Activated B cell treated with CpG ODN at 0.5 μM for 24 hours (primary cell): ENCODE data around the gene ERCC1. TPM values are rescaled to one million over a fixed set of nuclear protein-coding genes. Genes with fewer than 3 reads are reported as not detected.

Experiments
- ATAC-seq: fragments of 200-7000 bp; cut with Tn5 transposase; one replicate; pipeline ENCODE4 v1.10.0; 2021; ENCODE audit warnings: low read depth, mild to moderate bottlenecking, moderate library complexity
- CTCF ChIA-PET: fragments of 350-600 bp; sonication (Branson Sonifier 250); formaldehyde crosslinking; loops from one replicate; lab custom pipeline; 2021; ENCODE audit warnings: antibody characterized with exemption; lab: Charles Lee
- POLR2A ChIA-PET: fragments of 350-600 bp; sonication (Branson Sonifier 250); formaldehyde crosslinking; loops from one replicate; lab custom pipeline; 2021; ENCODE audit warnings: antibody characterized with exemption; lab: Charles Lee
- DNase-seq: peaks from one replicate; pipeline ENCODE4 v3.0.0; 2022
- H3K27ac Mint-ChIP-seq: one replicate; pipeline ENCODE4 v1.8.0; 2020; ENCODE audit warnings: mixed read lengths
- H3K27me3 Mint-ChIP-seq: one replicate; pipeline ENCODE4 v1.8.0; 2021; ENCODE audit warnings: mixed read lengths
- H3K36me3 Mint-ChIP-seq: one replicate; pipeline ENCODE4 v1.8.0; 2021; ENCODE audit warnings: low read depth, mixed read lengths
- H3K4me1 Mint-ChIP-seq: one replicate; pipeline ENCODE4 v1.8.0; 2021; ENCODE audit warnings: mixed read lengths
- H3K4me3 Mint-ChIP-seq: one replicate; pipeline ENCODE4 v1.8.0; 2020; ENCODE audit warnings: mild to moderate bottlenecking, mixed read lengths
- H3K9me3 Mint-ChIP-seq: one replicate; pipeline ENCODE4 v1.8.0; 2020; ENCODE audit warnings: mixed read lengths
- CTCF ChIP-seq: fragments of 200-600 bp; IDR thresholded peaks from one replicate; pipeline ENCODE4 v1.8.0; 2022; ENCODE audit warnings: antibody characterized with exemption, mild to moderate bottlenecking
- intact Hi-C: fragments of 100-400 bp; cut with micrococcal nuclease; formaldehyde crosslinking; loops from one replicate; pipeline ENCODE4 v1.15.1; 2024
- total RNA-seq: library from RNA; stranded (reverse); gene quantifications from 2 replicates; pipeline ENCODE4 v1.2.3, GENCODE V29; 2022

Gene ERCC1
- total RNA-seq, 1 donor from 2014 or later: 69.2 TPM

- intact Hi-C loops: no loop called here
- Mint-ChIP-seq H3K27me3 (peaks cover 22% of the 10 kb centered on the region), H3K4me3 (peak overlapping the region; percentile 92), H3K4me1 (peaks cover 53% of the 10 kb centered on the region), H3K27ac (no peak overlapping the region), H3K36me3 (peaks cover 23% of the 10 kb centered on the region), H3K9me3 (no peaks in the 10 kb centered on the region)
- ATAC-seq (no peak), DNase-seq (no peak)
- TF ChIP-seq CTCF: no peak
- POLR2A ChIA-PET: interaction anchor here (4.9 kb wide), 1 partner anchor 7 kb away, joined by 66 read pairs; no protein-coding TSS in a partner anchor
- CTCF ChIA-PET: interaction anchor here (2.4 kb wide), 1 partner anchor 32 kb away, joined by 12 read pairs; no protein-coding TSS in a partner anchor
Observed at GRCh38 chr19:45471111-45471930, 47.6 kb upstream of the ERCC1 start.

- Mint-ChIP-seq H3K27me3 (peaks cover 24% of the 10 kb centered on the region), H3K36me3 (peaks cover 23% of the 10 kb centered on the region), H3K9me3 (no peaks in the 10 kb centered on the region), H3K4me1 (peaks cover 52% of the 10 kb centered on the region), H3K4me3 (peak overlapping the region; percentile 92), H3K27ac (no peak overlapping the region)
- TF ChIP-seq CTCF: no peak
- ChIA-PET POLR2A (interaction anchor here (4.9 kb wide), 1 partner anchor 7 kb away, joined by 66 read pairs; no protein-coding TSS in a partner anchor), CTCF (interaction anchor here (2.4 kb wide), 1 partner anchor 31 kb away, joined by 12 read pairs; no protein-coding TSS in a partner anchor)
- intact Hi-C loops: no loop called here
- DNase-seq (no peak), ATAC-seq (no peak)
Observed at GRCh38 chr19:45470762-45471081, 47.0 kb upstream of the ERCC1 start.

GRCh38 chr19:45469945-45470761 lies 46.4 kb upstream of the ERCC1 start:
- Mint-ChIP-seq H3K36me3 (peaks cover 23% of the 10 kb centered on the region), H3K9me3 (no peaks in the 10 kb centered on the region), H3K27me3 (peaks cover 23% of the 10 kb centered on the region), H3K27ac (peak overlapping the region; percentile 98), H3K4me1 (peaks cover 52% of the 10 kb centered on the region), H3K4me3 (peak overlapping the region; percentile 92)
- TF ChIP-seq CTCF: no peak
- intact Hi-C loops: loop anchor here (1.0 kb wide), 3 partner anchors 8 to 100 kb away; partner anchors contain the start of gene ERCC2
- CTCF ChIA-PET: interaction anchor here (1.3 to 4.6 kb wide), 5 partner anchors 8 to 31 kb away, joined by 4 to 50 read pairs (median 12); no protein-coding TSS in a partner anchor
- POLR2A ChIA-PET: interaction anchor here (0.6 to 4.9 kb wide), 13 partner anchors 8 to 292 kb away, joined by 3 to 66 read pairs (median 8); partner anchors contain the start of genes BLOC1S3, FBXO46, PPM1N and QPCTL
- ATAC-seq (peak; percentile 12), DNase-seq (peak; percentile 60)

GRCh38 chr19:45469132-45469944 lies 45.6 kb upstream of the ERCC1 start:
- intact Hi-C loops: loop anchor here (1.0 kb wide), 3 partner anchors 9 to 99 kb away; partner anchors contain the start of gene ERCC2
- no peaks in the 10 kb centered on the region for H3K9me3 Mint-ChIP-seq
- ChIA-PET CTCF (interaction anchor here (1.3 to 4.6 kb wide), 5 partner anchors 9 to 45 kb away, joined by 3 to 50 read pairs (median 5); no protein-coding TSS in a partner anchor), POLR2A (interaction anchor here (0.6 to 4.9 kb wide), 22 partner anchors 9 to 427 kb away, joined by 3 to 66 read pairs (median 4); partner anchors contain the start of genes BLOC1S3, FBXO46, PPM1N and QPCTL)
- H3K4me3 Mint-ChIP-seq: peak overlapping the region; percentile 92
- H3K4me1 Mint-ChIP-seq: peaks cover 57% of the 10 kb centered on the region
- peak overlapping the region; percentile 98 for H3K27ac Mint-ChIP-seq
- TF ChIP-seq CTCF: no peak
- ATAC-seq: peak; percentile 52
- DNase-seq: peak; percentile 92
- peaks cover 16% of the 10 kb centered on the region for H3K27me3 Mint-ChIP-seq
- H3K36me3 Mint-ChIP-seq: peaks cover 23% of the 10 kb centered on the region
